OCI-LY1 (cell line): Measurements from ENCODE around the gene GATAD2A.

ENCODE experiments used
- H2AFZ ChIP-seq: fragments of 200-600 bp; sonication (generic), shearing (Covaris generic); 2 replicates; pipeline ENCODE4 v1.6.0; 2014; ENCODE audit warnings: antibody characterized with exemption, mild to moderate bottlenecking, low read length
- H3F3A ChIP-seq: fragments of 200-600 bp; sonication (generic), shearing (Covaris generic); 2 replicates; pipeline ENCODE4 v1.6.0; 2014; ENCODE audit warnings: mild to moderate bottlenecking, antibody characterized with exemption, low read length, moderate library complexity; ENCODE audit not compliant: insufficient read depth
- H3K27ac ChIP-seq: fragments of 200-600 bp; sonication (generic); 2 replicates; pipeline ENCODE4 v1.5.1; 2014; ENCODE audit warnings: low read length, mixed run types, mild to moderate bottlenecking, low read depth; ENCODE audit not compliant: poor library complexity, severe bottlenecking
- H3K27me3 ChIP-seq: fragments of 200-600 bp; sonication (generic); 2 replicates; pipeline ENCODE4 v1.6.0; 2014; ENCODE audit warnings: antibody characterized with exemption, mild to moderate bottlenecking, low read length, moderate library complexity; ENCODE audit not compliant: insufficient read depth
- H3K36me3 ChIP-seq: fragments of 200-600 bp; sonication (generic); 2 replicates; pipeline ENCODE4 v1.6.1; 2014; ENCODE audit warnings: mild to moderate bottlenecking, antibody characterized with exemption, low read length, moderate library complexity, mixed read lengths; ENCODE audit not compliant: insufficient read depth
- H3K4me1 ChIP-seq: fragments of 200-600 bp; sonication (generic); 2 replicates; pipeline ENCODE4 v1.5.1; 2014; ENCODE audit warnings: mild to moderate bottlenecking, low read length, moderate library complexity; ENCODE audit not compliant: insufficient read depth, severe bottlenecking
- H3K4me2 ChIP-seq: fragments of 200-600 bp; sonication (generic), shearing (Covaris generic); 2 replicates; pipeline ENCODE4 v1.6.1; 2014; ENCODE audit warnings: low read length
- H3K4me3 ChIP-seq: fragments of 200-600 bp; sonication (generic); 2 replicates; pipeline ENCODE4 v1.5.1; 2014; ENCODE audit warnings: low read length, low read depth, mild to moderate bottlenecking, mixed read lengths; ENCODE audit not compliant: poor library complexity, severe bottlenecking
- H3K79me2 ChIP-seq: fragments of 200-600 bp; shearing (Covaris generic); 2 replicates; pipeline ENCODE4 v1.6.1; 2016; ENCODE audit warnings: mixed run types, low read length, mixed read lengths; ENCODE audit not compliant: insufficient read depth
- H3K9ac ChIP-seq: fragments of 200-600 bp; sonication (generic), shearing (Covaris generic); 2 replicates; pipeline ENCODE4 v1.6.1; 2014; ENCODE audit warnings: mild to moderate bottlenecking, low read length, mixed read lengths
- H3K9me2 ChIP-seq: fragments of 200-600 bp; sonication (generic), shearing (Covaris generic); 2 replicates; pipeline ENCODE4 v1.6.1; 2014; ENCODE audit warnings: low read depth, mild to moderate bottlenecking, low read length, mixed read lengths
- H3K9me3 ChIP-seq: fragments of 200-600 bp; shearing (Covaris generic); 2 replicates; pipeline ENCODE4 v1.6.1; 2014; ENCODE audit warnings: low read length, mixed read lengths
- H4K20me1 ChIP-seq: fragments of 200-600 bp; sonication (generic), shearing (Covaris generic); 2 replicates; pipeline ENCODE4 v1.6.0; 2016; ENCODE audit warnings: mild to moderate bottlenecking, low read length; ENCODE audit not compliant: insufficient read depth
- CTCF ChIP-seq: fragments of 200-600 bp; sonication (generic), shearing (Covaris generic); IDR thresholded peaks from 2 replicates; pipeline ENCODE4 v1.5.1; 2017; ENCODE audit warnings: mild to moderate bottlenecking, antibody characterized with exemption, low read length, moderate library complexity, mixed read lengths
- EZH2 ChIP-seq: fragments of 200-600 bp; sonication (generic), shearing (Covaris generic); IDR thresholded peaks from 2 replicates; pipeline ENCODE4 v1.8.0; 2017; ENCODE audit warnings: borderline replicate concordance, mixed run types, mild to moderate bottlenecking, antibody characterized with exemption, low read length, moderate library complexity, mixed read lengths

GATAD2A gene

GRCh38 chr19:19510432-19510831 lies 105.0 kb downstream of the GATAD2A start:
- no peaks in the 10 kb centered on the region for H3K79me2 ChIP-seq
- H3K9ac ChIP-seq, result no peak overlapping the region
- no peaks in the 10 kb centered on the region for H3F3A ChIP-seq
- no peaks in the 10 kb centered on the region for H4K20me1 ChIP-seq
- H2AFZ ChIP-seq, result no peak overlapping the region
- H3K27ac ChIP-seq, result no peak overlapping the region
- no peaks in the 10 kb centered on the region for H3K27me3 ChIP-seq
- H3K36me3 ChIP-seq, result peaks cover 26% of the 10 kb centered on the region
- TF ChIP-seq CTCF, result no peak
- no peak for TF ChIP-seq EZH2
- H3K4me2 ChIP-seq, result no peak overlapping the region
- H3K4me1 ChIP-seq, result peaks cover 3% of the 10 kb centered on the region
- no peak overlapping the region for H3K4me3 ChIP-seq
- no peaks in the 10 kb centered on the region for H3K9me3 ChIP-seq
- no peaks in the 10 kb centered on the region for H3K9me2 ChIP-seq

- Histone ChIP-seq H4K20me1 (no peaks in the 10 kb centered on the region), H3K27ac (no peak overlapping the region), H3K9me2 (no peaks in the 10 kb centered on the region), H3K4me3 (no peak overlapping the region), H3F3A (no peaks in the 10 kb centered on the region), H3K4me2 (no peak overlapping the region), H3K79me2 (peaks cover 23% of the 10 kb centered on the region), H3K9me3 (no peaks in the 10 kb centered on the region), H3K36me3 (peaks cover 4% of the 10 kb centered on the region; the same call in 1 of the 2 replicates), H3K4me1 (peaks cover 24% of the 10 kb centered on the region), H3K27me3 (no peaks in the 10 kb centered on the region), H2AFZ (no peak overlapping the region), H3K9ac (no peak overlapping the region)
- no peak for TF ChIP-seq EZH2
Measured at GRCh38 chr19:19513682-19514081, 108.2 kb downstream of the GATAD2A start.

GRCh38 chr19:19514215-19514657 lies 108.8 kb downstream of the GATAD2A start:
- Histone ChIP-seq H4K20me1 (no peaks in the 10 kb centered on the region), H3K4me3 (no peak overlapping the region), H3K4me2 (no peak overlapping the region), H3K9me3 (no peaks in the 10 kb centered on the region), H3K79me2 (peaks cover 27% of the 10 kb centered on the region), H3K36me3 (peaks cover 7% of the 10 kb centered on the region; the same call in 1 of the 2 replicates), H2AFZ (no peak overlapping the region), H3K4me1 (peaks cover 27% of the 10 kb centered on the region), H3K9ac (no peak overlapping the region), H3K27me3 (no peaks in the 10 kb centered on the region), H3K9me2 (no peaks in the 10 kb centered on the region), H3K27ac (no peak overlapping the region), H3F3A (no peaks in the 10 kb centered on the region)
- TF ChIP-seq CTCF, result no peak
- no peak for TF ChIP-seq EZH2

- H3K36me3 ChIP-seq, result peaks cover 15% of the 10 kb centered on the region
- H2AFZ ChIP-seq, result no peak within 1 kb of the TSS
- H3K27ac ChIP-seq, result peak within 1 kb of the TSS; percentile 73
- peak within 1 kb of the TSS; percentile 95 for H3K4me3 ChIP-seq
- peaks cover 32% of the 10 kb centered on the region for H3K79me2 ChIP-seq
- peak within 1 kb of the TSS; percentile 87 for H3K4me2 ChIP-seq
- H3F3A ChIP-seq, result no peaks in the 10 kb centered on the region
- H3K9me3 ChIP-seq, result no peaks in the 10 kb centered on the region
- H3K9ac ChIP-seq, result peak within 1 kb of the TSS; percentile 94
- peaks cover 34% of the 10 kb centered on the region for H3K4me1 ChIP-seq
- H3K9me2 ChIP-seq, result no peaks in the 10 kb centered on the region
- H3K27me3 ChIP-seq, result no peaks in the 10 kb centered on the region
- TF ChIP-seq CTCF (no peak), EZH2 (no peak)
- H4K20me1 ChIP-seq, result no peaks in the 10 kb centered on the region
Measured at GRCh38 chr19:19514881-19515641, 109.6 kb downstream of the GATAD2A start, which contains the start of gene TSSK6. Gene TSSK6 (minus strand): TSS chr19:19515548. CDS start chr19:19515427, 121 bp downstream.
